ENCODE results near the gene SLC26A6.

DNA sequence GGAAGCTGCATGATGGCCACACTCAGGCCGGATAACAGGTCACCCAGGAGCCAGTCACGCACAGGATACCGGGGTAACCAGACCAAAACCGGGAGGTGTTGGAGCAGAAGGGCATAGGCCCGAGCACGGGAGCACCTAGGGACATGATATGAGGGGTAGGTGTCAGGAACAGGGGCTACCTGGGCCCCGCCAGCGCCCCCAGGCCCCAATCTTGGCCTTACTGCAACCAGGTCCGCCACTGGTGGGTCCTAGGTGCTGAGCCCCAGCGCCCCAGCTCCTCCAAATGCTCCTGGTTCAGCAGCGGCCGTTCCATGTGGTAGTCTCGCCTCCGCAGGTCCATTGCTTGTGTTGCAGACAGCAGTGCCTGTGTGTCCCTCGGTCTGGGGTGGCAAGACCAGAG is 2.0 kb downstream of the SLC26A6 start:
- TF ChIP-seq CTCF (IDR thresholded peaks at IDR 0.05; ENCODE audit: low read length) = no peak
- no peak for TF ChIP-seq EZH2 (IDR thresholded peaks at IDR 0.05; ENCODE audit: borderline replicate concordance, low read length)

All from OCI-LY1 (cell line).